GM04504 (cell line): Measurements from ENCODE around the gene HTRA3.
A peak's percentile ranks its signal among the peaks of the same experiment; 100 is the strongest.

Experiments used
- DNase-seq: peaks from one replicate; pipeline ENCODE4 v3.0.0-alpha.2; 2012; ENCODE audit warnings: low read depth

Gene HTRA3

DNA sequence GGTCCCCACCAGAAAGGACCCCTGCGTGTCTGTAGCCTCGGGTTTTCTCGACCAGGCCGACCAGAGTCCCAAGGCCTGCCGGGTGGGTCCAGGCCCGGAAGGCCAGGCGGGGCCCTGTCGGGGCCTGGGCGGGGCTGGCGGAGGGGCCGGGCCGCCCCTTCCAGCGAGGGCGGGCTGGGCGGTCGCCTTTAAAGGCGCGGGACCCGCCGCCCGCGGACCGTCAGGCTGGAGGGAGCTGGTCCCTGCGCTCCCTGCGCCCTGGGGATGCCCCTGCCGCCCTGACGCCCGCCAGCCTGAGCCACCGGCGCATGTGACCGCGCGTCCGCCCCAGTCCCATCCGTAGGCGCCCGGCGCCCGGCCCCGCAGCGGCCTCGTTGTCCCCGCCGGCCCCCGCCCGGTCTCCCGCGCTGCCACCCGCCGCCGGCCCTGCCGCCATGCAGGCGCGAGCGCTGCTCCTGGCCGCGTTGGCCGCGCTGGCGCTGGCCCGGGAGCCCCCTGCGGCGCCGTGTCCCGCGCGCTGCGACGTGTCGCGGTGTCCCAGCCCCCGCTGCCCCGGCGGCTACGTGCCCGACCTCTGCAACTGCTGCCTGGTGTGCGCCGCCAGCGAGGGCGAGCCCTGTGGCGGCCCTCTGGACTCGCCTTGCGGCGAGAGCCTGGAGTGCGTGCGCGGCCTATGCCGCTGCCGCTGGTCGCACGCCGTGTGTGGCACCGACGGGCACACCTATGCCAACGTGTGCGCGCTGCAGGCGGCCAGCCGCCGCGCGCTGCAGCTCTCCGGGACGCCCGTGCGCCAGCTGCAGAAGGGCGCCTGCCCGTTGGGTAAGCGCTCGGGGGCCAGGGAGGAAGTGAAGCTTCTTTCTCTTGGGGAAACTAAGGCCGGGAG lies at the start of gene HTRA3:
TSS of gene HTRA3 (plus strand) at position 220 of the 883 bp plus-strand sequence. CDS start at position 435, 215 bp downstream.
- DNase-seq = no peak

DNA sequence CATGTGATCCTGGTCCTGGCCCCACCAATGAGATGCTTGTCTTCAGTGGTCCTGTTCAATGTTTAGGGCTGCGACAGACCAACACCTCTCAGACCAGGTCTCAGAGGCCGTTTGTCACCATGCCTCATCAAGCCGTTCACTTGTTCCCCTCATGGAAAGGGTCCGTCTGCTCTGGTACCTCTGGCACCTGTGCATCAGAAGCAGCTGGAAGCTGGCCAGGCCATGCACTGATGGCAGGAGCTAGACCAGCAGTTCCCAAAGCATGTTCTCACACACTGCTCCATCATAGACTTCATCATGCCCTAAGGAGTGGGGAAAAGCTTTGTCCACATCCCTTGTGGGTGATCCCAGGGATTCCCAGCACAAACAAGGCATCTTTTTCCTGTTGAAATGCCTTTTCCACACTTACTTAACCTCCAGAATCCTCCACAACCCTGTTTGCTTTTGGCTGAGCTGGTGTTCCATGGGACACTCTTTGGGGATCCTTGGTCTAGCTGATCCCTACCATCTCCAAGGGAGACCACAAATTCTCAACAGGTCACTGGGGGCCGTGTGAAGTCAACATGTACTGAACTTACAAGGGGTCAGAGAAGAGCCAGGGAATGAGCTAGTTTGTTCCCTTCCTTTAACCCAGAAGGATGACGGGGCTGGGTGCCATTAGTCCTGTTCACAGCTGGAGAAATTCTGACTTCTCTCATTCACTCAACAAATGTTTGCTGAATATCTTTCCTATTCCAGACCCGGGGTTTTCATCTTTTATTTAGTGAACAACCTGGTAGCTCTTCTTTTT lies 48.7 kb upstream of the HTRA3 start:
- no peak for DNase-seq

DNA sequence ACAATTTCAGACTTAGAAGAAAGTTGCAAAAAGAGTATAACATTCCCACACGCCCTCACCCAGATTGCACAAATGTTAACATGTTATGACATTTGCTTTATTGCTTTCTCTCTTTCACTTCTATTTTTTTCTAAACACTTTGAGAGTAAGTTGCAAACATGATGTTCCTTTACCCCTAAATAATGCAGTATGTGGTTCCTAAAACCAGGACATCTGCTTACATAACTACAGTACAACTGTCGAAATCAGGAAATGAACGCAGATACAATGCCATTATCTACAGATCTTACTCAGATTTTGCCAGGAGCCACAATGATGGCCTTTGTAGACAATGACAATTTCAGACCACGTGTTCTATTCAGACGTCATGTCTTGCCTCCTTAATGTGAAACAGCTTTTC lies 48.1 kb upstream of the HTRA3 start:
- DNase-seq = peak; percentile 49

DNA sequence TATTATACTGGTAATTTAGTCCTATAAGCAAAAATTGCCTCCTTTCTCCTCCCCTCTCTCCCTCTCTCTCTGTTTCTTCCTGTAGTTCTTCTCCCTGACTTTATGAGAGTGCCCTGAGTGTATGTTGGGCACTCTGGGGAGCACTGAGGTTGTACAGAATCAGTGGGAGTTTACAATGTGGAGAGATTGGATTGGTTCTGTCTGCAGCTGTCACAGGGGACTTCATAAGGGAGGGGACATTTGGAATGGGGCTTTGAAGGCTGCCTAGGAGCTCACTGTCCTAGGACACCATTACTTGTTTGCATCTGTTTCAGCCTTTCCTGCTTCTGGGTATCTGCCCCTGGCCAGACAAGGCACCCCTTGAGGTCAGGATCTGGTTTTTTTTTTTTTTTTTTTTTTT lies 47.6 kb upstream of the HTRA3 start:
- no peak for DNase-seq

DNA sequence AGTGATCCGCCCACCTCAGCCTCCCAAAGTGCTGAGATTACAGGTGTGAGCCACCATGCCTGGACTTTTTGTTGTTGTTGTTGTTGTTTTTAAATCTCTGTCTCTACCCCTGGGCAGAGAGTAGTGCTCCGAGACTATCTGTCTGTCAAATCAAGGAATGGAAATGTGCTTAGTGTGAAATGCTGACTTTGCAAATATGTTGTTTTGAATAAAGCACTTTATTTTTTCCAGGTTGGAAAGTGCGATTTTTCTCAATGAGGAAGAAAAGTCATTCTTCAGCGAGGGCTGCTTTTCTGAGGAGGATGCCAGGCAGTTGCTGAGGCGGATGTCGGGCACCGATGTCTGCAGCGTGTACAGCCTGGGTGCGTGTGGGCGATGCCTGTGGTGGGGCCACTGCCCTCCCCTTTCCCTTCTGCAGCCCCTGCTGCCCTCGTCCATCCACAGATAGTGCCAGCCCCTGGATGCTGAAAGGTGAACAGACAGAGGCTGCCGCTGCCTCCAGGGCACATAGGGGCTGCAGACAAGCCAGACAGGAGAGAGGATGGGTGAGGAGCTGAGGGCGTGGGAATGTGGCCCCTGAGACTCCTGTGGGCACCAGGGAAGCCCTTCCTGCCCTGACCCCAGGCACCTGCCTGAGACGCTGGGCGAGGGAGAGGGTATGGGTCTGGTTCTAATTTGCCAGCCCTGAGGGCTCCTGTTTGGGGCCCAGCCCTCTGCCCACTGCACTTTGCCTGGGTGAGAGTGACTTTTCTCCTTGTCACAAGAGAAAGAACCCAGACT lies 46.8 kb upstream of the HTRA3 start:
- no peak for DNase-seq

DNA sequence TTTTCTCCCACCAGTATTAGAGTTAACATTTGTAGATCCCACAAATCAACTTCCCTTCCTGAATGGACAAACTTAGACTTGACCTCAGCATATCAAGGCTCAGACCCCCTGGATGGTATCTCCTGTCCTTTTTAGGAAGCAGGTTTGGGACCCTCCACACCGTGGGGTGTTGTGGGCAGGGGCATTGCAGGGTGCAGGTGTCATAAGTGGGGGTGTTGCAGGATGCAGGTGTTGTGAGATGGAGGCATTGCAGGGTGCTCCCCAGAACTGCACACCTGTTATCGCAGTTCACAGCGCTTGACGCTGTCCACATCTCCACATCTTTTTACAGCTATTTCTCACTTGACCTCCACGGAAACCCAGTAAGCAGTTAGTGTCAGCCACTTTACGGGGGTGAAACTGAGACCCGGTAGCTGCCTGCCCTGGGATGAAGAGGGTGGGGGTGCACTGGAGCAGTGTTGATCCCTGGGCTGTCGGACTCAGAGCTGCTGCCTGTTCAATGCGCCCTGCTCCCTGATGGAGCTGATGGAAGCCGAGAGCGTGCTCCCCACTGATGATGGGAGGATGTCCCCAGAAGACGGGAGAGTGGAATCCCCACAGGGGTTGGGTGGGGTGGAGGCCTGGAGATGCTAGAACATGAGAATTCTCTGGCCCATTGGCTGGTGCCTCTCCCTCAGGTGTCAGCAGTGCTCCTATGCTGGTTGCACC lies 45.1 kb upstream of the HTRA3 start:
- no peak for DNase-seq

DNA sequence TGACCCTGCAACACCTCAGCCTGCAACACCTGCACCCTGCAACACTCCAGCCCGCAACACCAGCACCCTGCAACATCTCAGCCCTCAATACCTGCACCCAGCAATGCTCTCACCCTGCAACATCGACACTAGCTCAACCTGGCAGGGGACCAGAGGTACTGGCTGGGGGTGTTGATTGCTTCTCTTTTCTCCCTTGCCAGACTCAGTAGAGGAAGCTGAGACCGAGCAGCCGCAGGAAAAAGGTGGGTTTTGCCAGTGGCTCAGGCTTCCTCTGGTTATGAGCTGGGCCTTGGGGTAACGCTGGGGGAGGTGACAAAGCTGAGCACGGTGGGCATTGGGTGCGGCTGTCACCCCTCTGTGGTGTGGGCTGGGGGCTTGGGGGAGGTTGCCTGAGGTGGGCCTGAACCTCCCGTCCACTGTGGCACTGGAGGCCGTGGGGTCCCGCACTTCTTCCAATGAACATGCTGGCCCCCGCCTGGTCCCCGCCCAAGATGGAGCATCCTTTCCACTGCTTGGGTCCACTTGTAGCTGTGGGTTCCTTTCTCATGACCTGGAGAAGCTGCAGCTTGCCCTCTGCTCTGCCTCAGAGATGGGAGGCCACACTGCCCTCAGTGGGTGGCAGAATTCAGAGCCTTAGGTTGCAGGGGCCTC lies 44.5 kb upstream of the HTRA3 start:
- no peak for DNase-seq

DNA sequence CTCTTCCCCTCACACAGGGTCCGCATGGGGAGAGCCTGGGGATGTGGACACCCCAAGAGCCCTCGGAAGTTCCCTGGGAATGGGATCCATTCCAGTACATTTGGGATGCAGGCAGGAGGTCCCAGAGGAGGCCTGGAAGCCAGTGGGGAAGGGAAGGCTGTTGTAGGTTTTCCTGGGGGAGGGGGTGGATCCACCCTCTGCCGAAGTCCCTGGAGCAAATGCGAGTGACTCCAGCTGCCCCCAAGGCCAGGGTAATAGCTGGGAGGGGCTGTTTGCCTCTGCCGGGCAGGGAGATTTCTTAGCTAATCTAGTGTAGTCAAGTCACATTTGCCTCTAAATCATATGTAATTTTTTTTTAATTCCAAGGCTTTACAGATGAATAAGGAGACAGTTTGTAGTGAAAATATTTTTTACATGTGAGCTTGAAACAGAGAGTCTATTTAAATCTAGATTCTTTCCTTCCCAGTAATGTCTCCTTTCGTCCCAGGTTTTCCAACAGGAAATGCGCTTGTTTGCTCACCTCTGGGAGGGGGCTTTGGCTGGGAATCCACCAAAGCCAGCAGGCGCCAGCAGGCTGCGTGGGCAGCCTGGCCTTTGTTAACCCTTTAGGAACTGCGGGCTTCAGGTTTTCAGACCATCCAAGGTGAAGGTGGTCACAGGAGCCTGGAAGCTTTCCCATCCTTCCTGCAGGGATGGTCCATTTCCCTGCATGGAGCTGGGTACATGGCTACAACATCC lies 43.7 kb upstream of the HTRA3 start:
- DNase-seq = no peak

DNA sequence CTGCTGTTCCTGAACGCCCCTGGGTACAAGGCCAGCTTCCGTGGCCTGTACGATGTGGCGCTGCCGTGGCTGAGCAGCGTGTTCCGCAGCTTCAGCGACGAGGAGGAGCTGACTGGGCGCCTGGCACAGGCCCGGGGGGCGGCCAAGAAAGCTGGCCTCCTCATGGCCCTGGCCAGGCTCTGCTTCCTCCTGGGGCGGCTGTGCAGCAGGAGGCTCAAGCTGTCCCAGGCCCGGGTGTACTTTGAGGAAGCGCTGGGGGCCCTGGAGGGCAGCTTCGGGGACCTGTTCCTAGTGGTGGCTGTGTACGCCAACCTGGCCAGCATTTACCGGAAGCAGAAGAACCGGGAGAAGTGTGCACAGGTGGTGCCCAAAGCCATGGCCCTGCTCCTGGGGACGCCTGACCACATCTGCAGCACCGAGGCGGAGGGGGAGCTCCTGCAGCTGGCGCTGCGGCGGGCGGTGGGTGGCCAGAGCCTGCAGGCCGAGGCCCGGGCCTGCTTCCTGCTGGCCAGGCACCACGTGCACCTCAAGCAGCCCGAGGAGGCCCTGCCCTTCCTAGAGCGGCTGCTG lies 42.3 kb upstream of the HTRA3 start:
- DNase-seq = no peak

DNA sequence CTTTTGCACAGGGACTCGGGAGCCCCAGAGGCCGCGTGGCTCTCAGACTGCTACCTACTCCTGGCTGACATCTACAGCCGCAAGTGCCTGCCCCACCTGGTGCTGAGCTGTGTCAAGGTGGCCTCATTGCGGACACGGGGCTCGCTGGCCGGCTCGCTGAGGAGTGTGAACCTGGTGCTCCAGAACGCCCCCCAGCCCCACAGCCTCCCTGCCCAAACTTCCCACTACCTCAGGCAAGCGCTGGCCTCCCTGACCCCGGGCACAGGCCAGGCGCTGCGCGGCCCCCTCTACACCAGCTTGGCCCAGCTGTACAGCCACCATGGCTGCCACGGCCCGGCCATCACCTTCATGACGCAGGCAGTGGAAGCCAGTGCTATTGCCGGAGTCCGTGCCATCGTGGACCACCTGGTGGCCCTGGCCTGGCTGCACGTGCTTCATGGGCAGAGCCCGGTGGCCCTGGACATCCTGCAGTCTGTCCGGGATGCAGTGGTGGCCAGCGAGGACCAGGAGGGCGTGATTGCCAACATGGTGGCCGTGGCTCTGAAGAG lies 41.7 kb upstream of the HTRA3 start:
- DNase-seq = no peak

DNA sequence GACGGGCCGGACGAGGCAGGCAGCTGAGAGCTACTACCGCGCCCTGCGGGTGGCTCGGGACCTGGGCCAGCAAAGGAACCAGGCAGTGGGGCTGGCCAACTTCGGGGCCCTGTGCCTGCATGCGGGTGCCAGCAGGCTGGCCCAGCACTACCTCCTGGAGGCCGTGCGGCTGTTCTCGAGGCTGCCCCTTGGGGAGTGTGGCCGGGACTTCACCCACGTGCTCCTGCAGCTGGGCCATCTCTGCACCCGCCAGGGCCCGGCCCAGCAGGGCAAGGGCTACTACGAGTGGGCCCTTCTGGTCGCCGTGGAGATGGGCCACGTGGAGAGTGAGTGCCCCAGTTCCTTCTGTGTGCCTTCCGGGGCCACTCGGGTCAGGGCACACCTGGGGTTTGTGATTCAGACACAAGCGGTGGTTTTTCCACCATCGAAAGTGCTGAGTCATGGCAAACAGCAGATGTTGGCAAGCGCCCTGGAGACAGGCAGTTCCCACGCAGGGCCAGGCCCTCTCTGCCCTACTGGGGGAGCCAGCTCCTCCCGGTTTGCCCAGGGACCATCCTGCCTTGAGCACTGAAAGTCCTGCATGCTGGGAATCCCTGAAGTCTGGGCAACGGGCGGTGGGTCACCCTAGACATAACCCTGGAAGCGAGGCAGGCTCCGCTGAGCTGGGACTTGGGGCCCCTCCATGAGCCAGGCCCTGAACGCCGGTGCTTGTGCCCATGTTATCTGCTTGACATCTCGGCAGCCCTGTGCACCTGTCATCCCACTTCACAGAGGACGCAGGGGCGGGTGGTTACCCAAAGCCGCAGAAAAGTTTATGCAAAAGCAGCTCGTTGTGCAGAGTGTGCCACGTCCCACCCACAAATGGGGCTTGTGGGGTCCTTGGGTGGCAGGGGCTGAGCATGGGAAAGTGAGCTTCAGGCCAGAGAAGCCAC lies 41.0 kb upstream of the HTRA3 start:
- DNase-seq = peak; percentile 77

DNA sequence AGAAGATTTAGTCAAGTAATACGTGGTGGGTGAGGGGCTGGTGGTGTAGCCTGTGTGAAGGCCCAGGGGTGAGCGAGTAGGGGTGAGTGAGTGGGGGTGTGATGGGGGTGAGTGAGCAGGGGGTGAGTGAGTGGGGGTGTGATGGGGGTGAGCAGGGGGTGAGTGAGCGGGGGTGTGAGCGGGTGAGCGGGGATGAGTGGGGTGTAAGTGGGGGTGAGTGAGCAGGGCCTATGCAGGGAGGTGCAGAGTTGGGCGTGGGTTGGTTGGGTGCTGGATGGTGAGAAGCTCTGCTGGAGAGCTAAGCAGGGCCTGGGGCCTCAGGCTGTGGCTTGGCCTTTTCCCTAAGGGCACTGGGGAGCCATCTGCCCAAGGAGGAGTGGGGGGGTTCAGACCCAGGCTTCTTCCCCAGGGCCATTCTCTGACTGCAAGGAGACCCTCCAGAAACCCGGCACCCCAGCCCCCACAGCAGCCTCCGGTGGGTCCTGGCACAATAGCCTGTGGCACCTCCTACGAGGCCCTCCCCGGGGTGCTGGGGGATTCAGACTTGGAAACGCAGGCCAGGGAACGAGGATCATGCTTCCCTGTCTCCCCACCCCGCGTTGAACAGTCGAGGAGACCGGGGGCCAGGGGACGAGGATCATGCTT lies 40.1 kb upstream of the HTRA3 start:
- no peak for DNase-seq

DNA sequence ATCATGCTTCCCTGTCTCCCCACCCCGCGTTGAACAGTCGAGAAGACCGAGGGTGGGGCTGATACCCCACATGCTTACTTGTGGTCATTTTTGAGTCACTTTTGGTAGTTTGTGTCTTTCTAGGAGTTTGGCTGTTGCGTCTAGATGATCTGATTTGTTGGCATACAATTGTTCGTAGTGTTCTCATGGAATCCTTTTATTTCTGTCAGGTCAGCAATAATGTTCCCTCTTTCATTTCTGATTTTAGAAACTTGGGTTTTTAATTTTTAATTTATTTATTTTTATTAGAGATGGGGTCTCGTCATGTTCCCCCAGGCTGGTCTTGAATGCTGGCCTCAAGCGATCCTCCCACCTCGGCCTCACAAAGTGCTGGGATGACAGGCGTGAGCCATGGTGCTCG lies 39.5 kb upstream of the HTRA3 start:
- DNase-seq = no peak

DNA sequence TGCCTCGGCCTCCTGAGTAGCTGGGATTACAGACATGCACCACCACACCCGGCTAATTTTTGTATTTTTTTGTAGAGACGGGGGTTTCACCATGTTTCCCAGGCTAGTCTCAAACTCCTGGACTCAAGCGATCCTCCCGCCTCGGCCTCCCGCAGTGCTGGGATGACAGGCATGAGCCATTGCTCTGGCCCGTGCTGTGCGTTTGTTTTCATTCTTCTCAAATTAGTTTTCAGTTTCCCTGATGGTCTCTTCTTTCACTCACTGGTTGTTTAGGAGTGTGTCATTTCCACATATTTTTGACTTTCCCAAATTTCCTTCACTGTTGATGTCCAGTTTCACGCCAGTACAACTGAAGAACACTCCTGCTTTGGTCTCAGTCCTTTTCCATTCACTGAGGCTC lies 38.7 kb upstream of the HTRA3 start:
- no peak for DNase-seq

DNA sequence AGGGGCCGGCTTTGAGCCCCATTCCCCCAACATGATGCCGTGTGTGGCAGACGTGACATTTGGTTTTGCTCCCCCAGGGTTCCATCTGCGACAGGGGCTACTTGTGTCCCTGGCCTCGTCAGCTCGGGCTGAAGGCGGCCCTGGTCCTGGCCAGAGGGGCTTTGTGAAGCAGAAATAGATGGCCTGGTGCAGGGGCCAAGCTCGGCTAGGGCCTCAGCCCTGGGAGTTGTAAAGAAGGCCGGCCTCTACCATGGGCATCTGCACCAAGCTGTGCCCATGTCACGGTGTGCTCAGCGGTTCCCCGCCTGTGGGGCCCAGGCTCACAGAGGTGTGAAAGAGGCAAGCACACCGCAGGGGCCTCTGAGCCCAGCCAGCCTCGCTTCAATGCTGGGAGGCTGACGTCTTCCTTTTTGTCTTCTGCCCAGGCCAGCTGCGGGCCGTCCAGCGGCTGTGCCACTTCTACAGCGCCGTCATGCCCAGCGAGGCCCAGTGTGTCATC lies 38.0 kb upstream of the HTRA3 start:
- no peak for DNase-seq

DNA sequence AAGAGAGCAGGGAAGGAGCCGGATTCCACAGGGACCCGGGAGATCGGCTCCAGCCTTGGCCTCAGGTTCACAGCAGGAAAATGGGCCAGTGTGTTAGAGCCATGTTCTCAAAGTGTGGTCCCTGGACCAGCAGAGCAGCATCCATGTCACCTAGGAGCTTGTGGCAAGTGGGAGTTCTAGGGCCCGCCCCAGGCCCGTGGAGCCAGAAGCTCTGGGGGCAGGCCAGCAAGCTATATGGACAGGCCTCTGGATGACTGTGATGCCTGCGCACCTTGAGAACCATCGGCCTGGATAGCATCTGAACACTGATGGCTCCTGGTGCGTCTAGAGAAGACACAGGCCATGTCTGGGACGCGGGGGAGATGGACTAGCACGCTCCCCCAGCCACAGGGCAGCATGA lies 36.8 kb upstream of the HTRA3 start:
- no peak for DNase-seq

DNA sequence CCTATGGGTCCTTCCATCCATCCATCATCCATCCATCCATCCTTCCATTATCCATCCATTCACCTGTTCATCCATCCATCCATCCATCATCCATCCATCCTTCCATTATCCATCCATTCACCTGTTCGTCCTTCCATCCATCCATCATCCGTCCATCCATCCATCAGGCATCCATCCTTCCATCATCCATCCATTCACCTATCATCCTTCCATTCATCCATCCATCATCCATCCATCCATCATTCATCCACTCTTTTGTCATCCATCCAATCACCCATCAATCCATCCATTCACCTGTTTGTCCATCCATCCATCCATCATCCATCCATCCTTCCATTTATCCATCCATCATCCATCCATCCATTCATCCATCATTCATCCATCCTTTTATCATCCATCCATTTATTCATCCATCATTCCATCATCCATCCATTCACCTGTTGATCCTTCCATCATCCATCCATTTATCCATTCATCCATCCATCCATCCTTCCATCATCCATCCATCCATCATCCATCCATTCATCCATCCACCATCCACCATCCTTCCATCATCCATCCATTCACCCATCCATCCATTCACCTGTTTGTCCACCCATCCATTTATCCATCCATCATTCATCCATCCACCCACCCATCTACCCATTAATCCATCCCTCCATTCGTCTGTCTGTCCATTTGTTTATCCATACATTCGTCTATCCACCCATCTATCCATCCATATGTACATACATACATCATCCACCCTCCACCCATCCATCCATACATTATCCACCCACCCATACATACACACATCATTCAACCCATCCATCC lies 35.7 kb upstream of the HTRA3 start:
- no peak for DNase-seq
